Naive thymus-derived CD8-positive, alpha-beta T cell (primary cell): ENCODE results near the gene C11orf97. TPM values are rescaled to one million over a fixed set of nuclear protein-coding genes. Genes with fewer than 3 reads are reported as not detected.
"Not testable (repeated sequence)": the region's sequence is repeated elsewhere in the genome, so short reads cannot be mapped to it uniquely, and the experiment has no call there.

Source experiments
- ATAC-seq, 2 donors: fragments of 150-1000 bp; cut with Tn5 transposase in 1 of 2; sonication (Bioruptor Pico), chemical (Tn5 transposase) in 1 of 2; 1 replicate in 1 of 2; 2 replicates in 1 of 2; pipeline ENCODE4 v1.10.0; 2021; ENCODE audit warnings: mild to moderate bottlenecking in 2 of 2, moderate library complexity in 2 of 2
- POLR2A ChIA-PET: fragments of 350-600 bp; sonication (Branson Sonifier 250); formaldehyde crosslinking; loops from one replicate; lab custom pipeline; 2021; ENCODE audit warnings: antibody characterized with exemption; lab: Charles Lee
- DNase-seq, 10 donors: peaks; one replicate each; pipeline versions ENCODE4 v3.0.0 to v3.0.0-alpha.2; 2020 to 2022
- H3K27ac Mint-ChIP-seq, 10 donors: one replicate each; pipeline ENCODE4 v1.8.0; 2020 to 2022; ENCODE audit warnings: mild to moderate bottlenecking in 10 of 10, mixed read lengths in 10 of 10, moderate library complexity in 4 of 10, inconsistent platforms in 1 of 10
- H3K27me3 Mint-ChIP-seq, 5 donors: one replicate each; pipeline ENCODE4 v1.8.0; 2021 to 2022; ENCODE audit warnings: mixed read lengths in 5 of 5
- H3K36me3 Mint-ChIP-seq, 3 donors: one replicate each; pipeline ENCODE4 v1.8.0; 2020 to 2022; ENCODE audit warnings: mixed read lengths in 3 of 3, mild to moderate bottlenecking in 2 of 3, inconsistent platforms in 1 of 3
- H3K4me1 Mint-ChIP-seq, 4 donors: one replicate each; pipeline ENCODE4 v1.8.0; 2021 to 2022; ENCODE audit warnings: mixed read lengths in 4 of 4
- H3K4me3 Mint-ChIP-seq, 10 donors: one replicate each; pipeline ENCODE4 v1.8.0; 2020 to 2022; ENCODE audit warnings: mild to moderate bottlenecking in 10 of 10, mixed read lengths in 10 of 10, moderate library complexity in 6 of 10, inconsistent platforms in 1 of 10
- H3K9me3 Mint-ChIP-seq, 9 donors: one replicate each; pipeline ENCODE4 v1.8.0; 2020 to 2022; ENCODE audit warnings: mixed read lengths in 9 of 9, mild to moderate bottlenecking in 3 of 9, inconsistent platforms in 1 of 9, moderate library complexity in 1 of 9
- polyA plus RNA-seq, 3 donors: library from polyadenylated mRNA; unstranded; fragments of 300-500 nt; fragmentation: Illumina TruSeq; gene quantifications; one replicate each; pipeline ENCODE4 v1.2.3, GENCODE V29; 2021
- total RNA-seq, 8 experiments: library from RNA in 2 of 8; stranded (reverse) in 2 of 8; gene quantifications; one replicate each; pipeline ENCODE4 v1.2.3 and lab custom pipeline; 2021 to 2026

C11orf97 gene
- total and polyA plus RNA-seq, 5 experiments from 2014 or later: not detected

DNA sequence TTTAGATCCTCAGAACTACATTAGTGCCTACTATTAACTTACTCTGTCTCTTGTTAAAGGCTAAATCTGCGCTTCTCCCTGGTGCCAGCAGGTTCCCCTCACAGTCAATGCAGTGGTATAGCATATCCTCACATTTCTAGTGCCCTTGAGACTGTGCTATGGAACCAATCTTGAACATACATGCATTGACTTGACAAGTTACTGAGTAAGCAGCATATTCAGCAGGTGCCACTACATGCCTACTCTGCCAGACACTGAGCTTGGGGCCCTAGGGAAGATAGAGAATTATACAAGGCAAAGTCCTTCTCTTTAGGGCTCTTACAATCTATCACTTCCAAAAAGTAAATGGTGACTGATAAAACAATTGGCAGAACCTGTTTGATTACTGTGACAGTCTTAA lies 34.6 kb downstream of the C11orf97 start:
- Mint-ChIP-seq H3K27me3 (no peaks in the 10 kb centered on the region), H3K4me3 (peak overlapping the region in 9 of 10 donors; percentile 24 to 94 (median 63)), H3K36me3 (peaks cover 0 to 6% (median 0%) of the 10 kb centered on the region in 3 donors), H3K27ac (peak overlapping the region in 5 of 10 donors; percentile 17 to 58 (median 36)), H3K4me1 (peaks cover 30 to 62% (median 48%) of the 10 kb centered on the region in 4 donors), H3K9me3 (no peaks in the 10 kb centered on the region)
- POLR2A ChIA-PET: no interaction called here
- no peak for ATAC-seq
- no peak for DNase-seq

DNA sequence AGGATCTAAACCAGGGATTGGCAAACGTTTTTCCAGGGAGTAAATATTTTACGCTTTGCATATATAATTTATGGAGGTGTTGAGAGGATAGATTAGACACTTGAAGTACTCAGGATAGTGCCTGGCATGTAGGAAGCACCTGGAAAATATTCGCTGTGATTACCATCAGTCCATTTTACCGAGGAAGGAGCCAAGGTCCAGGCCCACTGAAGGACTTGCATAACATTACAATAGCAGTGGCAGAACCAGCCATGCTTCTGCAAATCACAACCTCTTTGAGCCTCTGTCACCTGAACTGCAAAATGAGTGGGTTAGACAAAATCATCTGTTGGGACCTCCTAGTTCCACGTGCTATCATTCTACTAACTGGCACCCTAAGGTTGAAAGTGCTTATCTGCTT lies 36.9 kb downstream of the C11orf97 start:
- H3K9me3 Mint-ChIP-seq: no peaks in the 10 kb centered on the region
- POLR2A ChIA-PET: no interaction called here
- DNase-seq: no peak
- ATAC-seq: no peak
- no peak overlapping the region for H3K4me3 Mint-ChIP-seq
- H3K27ac Mint-ChIP-seq: peak overlapping the region in 1 of 10 donors; percentile 0
- peaks cover 0 to 4% (median 0%) of the 10 kb centered on the region in 3 donors for H3K36me3 Mint-ChIP-seq
- peaks cover 26 to 50% (median 37%) of the 10 kb centered on the region in 4 donors for H3K4me1 Mint-ChIP-seq
- no peaks in the 10 kb centered on the region for H3K27me3 Mint-ChIP-seq

DNA sequence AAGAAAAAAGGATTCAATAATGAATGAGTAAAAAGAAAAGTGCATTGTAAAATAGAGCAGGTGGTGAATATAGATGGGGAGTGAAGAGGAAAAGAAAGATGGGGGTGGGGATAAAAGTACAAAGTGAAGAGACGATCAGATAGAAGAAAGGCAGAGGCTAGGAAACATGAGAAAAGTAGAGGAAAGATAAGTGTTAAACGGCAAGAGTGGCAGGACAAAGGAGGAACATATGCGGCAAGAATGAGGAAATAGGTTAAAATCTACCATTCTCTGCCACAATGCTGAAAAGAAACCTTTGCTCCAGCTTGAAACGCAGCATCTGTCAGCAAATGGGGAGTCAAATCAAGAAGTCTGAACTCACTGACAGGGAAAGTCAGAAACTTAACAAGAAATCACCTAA lies 38.3 kb downstream of the C11orf97 start:
- no peaks in the 10 kb centered on the region for H3K9me3 Mint-ChIP-seq
- ATAC-seq (no peak), DNase-seq (no peak)
- H3K27ac Mint-ChIP-seq: peak overlapping the region in 2 of 10 donors; percentile 6 to 18
- peaks cover 0 to 4% (median 0%) of the 10 kb centered on the region in 3 donors for H3K36me3 Mint-ChIP-seq
- POLR2A ChIA-PET: no interaction called here
- no peaks in the 10 kb centered on the region for H3K27me3 Mint-ChIP-seq
- H3K4me3 Mint-ChIP-seq: no peak overlapping the region
- H3K4me1 Mint-ChIP-seq: peaks cover 25 to 48% (median 32%) of the 10 kb centered on the region in 4 donors

DNA sequence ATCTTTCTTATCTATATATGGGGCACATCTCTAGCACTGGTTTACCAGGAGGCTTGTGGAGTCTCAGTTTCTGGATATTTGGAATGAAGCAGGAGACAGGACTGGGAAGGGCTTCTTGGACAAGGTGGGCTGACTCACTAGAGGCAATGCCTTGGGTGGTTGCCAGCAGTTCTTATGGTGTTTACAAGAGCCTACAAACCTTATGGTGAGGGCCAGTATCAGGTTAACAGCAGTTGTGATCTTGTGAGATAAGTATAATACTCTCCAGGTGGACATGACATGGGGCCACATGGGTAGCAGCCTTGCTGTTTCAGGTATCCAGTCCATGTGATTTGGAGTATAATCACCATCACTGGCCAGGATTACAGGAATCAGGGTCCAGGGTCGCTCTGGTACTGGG lies 41.7 kb downstream of the C11orf97 start:
- peaks cover 7 to 15% (median 12%) of the 10 kb centered on the region in 4 donors for H3K4me1 Mint-ChIP-seq
- no peak for DNase-seq
- H3K9me3 Mint-ChIP-seq: no peaks in the 10 kb centered on the region
- no peak for ATAC-seq
- POLR2A ChIA-PET: no interaction called here
- no peaks in the 10 kb centered on the region for H3K27me3 Mint-ChIP-seq
- H3K27ac Mint-ChIP-seq: no peak overlapping the region
- no peak overlapping the region for H3K4me3 Mint-ChIP-seq
- peaks cover 0 to 4% (median 0%) of the 10 kb centered on the region in 3 donors for H3K36me3 Mint-ChIP-seq

DNA sequence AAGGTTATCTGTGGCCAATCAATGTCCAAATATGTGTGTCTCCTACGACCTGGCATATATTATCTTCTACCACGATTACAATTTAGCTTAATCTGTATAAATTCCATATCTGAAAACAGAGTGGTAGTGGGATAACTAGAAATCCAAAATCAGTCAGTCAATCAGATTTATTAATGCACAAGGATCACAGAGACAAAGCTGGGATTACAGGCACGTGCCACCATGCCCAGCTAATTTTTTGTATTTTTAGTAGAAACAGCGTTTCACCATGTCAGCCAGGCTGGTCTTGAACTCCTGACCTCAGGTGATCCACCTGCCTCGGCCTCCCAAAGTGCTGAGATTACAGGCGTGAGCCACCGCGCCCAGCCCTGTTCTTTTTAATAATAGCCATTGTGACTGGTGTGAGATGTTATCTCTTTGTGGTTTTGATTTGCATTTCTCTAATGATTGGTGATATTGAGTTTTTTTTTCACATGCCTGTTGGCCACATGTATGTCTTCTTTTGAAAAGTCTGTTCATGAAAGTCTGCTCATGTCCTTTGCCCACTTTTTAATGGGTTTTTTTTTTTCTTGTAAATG lies 43.6 kb downstream of the C11orf97 start:
- H3K27me3 Mint-ChIP-seq, H3K27ac Mint-ChIP-seq, H3K4me3 Mint-ChIP-seq, DNase-seq, H3K4me1 Mint-ChIP-seq, ATAC-seq, H3K36me3 Mint-ChIP-seq, H3K9me3 Mint-ChIP-seq: not testable (repeated sequence)
- POLR2A ChIA-PET: interaction anchor here (0.5 kb wide), 1 partner anchor 70 kb away, joined by 3 read pairs; no protein-coding TSS in a partner anchor

DNA sequence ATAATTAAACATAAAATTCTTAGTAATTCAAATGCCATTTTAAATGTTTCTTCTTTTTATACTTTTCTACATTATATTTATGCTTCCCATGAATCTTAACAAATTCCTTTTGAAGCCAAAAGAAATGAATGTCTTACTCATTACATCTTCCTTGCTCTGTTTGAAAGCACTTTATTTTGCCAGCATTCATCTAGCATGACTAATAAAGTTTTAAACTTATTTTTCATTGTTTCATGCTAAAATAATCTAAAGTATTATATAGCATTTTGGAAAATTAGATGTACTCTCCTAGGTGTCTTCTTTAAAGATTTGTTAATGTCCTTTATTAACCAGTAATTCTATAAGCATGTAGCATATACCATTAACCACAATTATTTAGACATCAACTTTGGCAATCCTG lies 45.2 kb downstream of the C11orf97 start:
- Mint-ChIP-seq H3K4me1 (peaks cover 0 to 4% (median under 1%) of the 10 kb centered on the region in 4 donors), H3K9me3 (no peaks in the 10 kb centered on the region), H3K36me3 (no peaks in the 10 kb centered on the region), H3K27me3 (no peaks in the 10 kb centered on the region), H3K27ac (no peak overlapping the region), H3K4me3 (no peak overlapping the region)
- ATAC-seq (no peak), DNase-seq (no peak)
- POLR2A ChIA-PET: no interaction called here

DNA sequence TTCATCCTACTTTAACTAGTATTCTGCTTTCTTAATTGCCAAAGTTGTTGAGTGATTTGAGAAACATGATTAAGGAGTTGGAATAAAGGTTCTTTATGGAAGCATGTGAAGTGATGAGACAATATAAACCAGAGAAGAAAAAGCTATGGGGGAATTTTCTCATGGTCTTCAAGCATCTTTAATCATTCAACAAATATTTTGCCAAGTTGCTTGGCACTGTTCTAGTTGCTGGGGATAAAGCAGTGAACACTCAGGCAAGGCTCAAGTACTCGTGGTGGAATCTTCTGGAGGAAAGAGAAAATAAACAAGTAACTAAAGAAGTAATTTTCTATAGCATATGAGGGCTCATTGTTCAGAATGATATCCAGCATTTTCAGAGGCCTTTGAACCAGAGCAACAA lies 45.7 kb downstream of the C11orf97 start:
- DNase-seq (no peak), ATAC-seq (no peak)
- POLR2A ChIA-PET: no interaction called here
- Mint-ChIP-seq H3K27me3 (no peaks in the 10 kb centered on the region), H3K4me3 (no peak overlapping the region), H3K4me1 (peaks cover 0 to 4% (median under 1%) of the 10 kb centered on the region in 4 donors), H3K27ac (no peak overlapping the region), H3K9me3 (no peaks in the 10 kb centered on the region), H3K36me3 (no peaks in the 10 kb centered on the region)

DNA sequence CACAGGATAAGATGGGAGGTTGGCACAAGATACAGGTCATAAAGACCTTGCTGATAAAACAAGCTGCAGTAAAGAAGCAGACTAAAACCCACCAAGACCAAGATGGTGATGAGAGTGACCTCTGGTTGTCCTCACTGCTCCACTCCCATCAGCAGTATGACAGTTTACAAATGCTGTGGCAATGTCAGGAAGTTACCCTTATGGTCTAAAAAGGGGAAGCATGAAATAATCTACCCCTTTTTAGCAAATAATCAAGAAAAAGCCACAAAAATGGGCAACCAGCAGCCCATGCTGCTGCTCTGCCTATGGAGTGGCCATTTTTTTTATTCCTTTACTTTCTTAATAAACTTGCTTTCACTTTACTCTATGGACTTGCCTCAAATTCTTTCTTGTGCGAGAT lies 46.2 kb downstream of the C11orf97 start:
- ATAC-seq: no peak
- Mint-ChIP-seq H3K9me3 (no peaks in the 10 kb centered on the region), H3K4me3 (no peak overlapping the region), H3K27me3 (no peaks in the 10 kb centered on the region), H3K36me3 (no peaks in the 10 kb centered on the region), H3K4me1 (peaks cover 0 to 4% (median under 1%) of the 10 kb centered on the region in 4 donors), H3K27ac (no peak overlapping the region)
- POLR2A ChIA-PET: no interaction called here
- no peak for DNase-seq

DNA sequence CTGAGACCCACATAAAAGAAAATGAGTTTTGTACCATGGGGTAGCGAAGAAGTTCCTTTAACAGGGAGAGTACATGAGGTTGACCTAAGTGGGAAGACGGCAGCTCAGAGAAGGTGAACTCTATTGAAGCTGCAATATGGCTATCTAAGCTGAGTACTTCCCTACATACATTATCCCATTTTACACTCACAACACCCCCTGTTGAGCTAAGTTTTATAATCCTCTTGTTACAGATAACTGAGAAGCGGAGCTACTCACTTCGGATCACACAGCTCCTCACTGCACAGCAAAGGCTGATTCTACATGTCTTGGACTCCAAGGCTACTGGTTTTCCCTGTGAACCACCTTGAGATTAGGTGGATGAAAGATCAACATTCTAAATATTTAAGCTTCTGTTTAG lies 46.7 kb downstream of the C11orf97 start:
- POLR2A ChIA-PET: no interaction called here
- no peaks in the 10 kb centered on the region for H3K27me3 Mint-ChIP-seq
- no peaks in the 10 kb centered on the region for H3K9me3 Mint-ChIP-seq
- DNase-seq (no peak), ATAC-seq (no peak)
- H3K27ac Mint-ChIP-seq: no peak overlapping the region
- no peaks in the 10 kb centered on the region for H3K36me3 Mint-ChIP-seq
- no peak overlapping the region for H3K4me3 Mint-ChIP-seq
- peaks cover 0 to 4% (median under 1%) of the 10 kb centered on the region in 4 donors for H3K4me1 Mint-ChIP-seq

DNA sequence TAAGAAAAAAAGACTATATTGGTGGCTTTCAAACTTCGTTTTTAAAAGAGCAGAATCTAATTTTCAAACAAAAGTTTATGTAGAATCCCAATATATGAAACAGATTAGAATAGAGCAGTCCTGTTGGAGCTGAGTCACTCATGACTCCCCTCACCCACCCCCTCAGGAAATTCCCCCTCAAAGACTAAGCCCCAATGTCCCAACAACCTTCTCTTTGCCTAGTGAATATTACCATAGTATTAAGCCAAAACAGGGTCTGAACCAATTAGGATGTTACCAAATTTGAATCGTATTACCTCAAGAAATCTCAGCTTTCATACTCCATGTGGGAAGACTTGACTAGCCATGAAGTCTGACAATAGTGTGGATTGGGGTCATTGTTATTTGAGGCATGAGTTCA lies 47.1 kb downstream of the C11orf97 start:
- Mint-ChIP-seq H3K4me3 (no peak overlapping the region), H3K4me1 (peaks cover 0 to 4% (median under 1%) of the 10 kb centered on the region in 4 donors), H3K36me3 (no peaks in the 10 kb centered on the region), H3K27ac (no peak overlapping the region), H3K27me3 (no peaks in the 10 kb centered on the region), H3K9me3 (no peaks in the 10 kb centered on the region)
- POLR2A ChIA-PET: no interaction called here
- DNase-seq (no peak), ATAC-seq (no peak)

DNA sequence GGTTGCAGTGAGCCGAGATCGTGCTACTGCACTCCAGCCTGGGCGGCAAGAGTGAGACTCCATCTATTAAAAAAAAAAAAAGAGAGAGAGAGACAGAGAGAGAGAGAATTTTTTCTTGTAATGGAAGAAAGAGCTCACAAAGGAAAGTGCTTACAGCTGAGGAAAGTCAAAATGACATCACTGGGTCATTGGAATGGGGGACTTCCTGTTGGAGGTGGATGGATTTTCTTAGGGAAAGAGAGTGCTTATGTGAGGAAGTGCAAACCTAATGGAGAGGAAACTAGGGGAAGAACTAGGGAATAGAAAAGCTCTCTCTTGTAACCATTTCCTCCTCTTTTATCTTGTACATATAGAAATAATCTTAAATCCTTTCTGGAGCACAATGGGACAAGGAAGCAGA lies 48.6 kb downstream of the C11orf97 start:
- Mint-ChIP-seq H3K27me3 (no peaks in the 10 kb centered on the region), H3K27ac (no peak overlapping the region), H3K9me3 (no peaks in the 10 kb centered on the region), H3K4me1 (peaks cover 0 to 1% (median under 1%) of the 10 kb centered on the region in 4 donors), H3K4me3 (no peak overlapping the region), H3K36me3 (no peaks in the 10 kb centered on the region)
- POLR2A ChIA-PET: no interaction called here
- DNase-seq: no peak
- ATAC-seq: no peak

DNA sequence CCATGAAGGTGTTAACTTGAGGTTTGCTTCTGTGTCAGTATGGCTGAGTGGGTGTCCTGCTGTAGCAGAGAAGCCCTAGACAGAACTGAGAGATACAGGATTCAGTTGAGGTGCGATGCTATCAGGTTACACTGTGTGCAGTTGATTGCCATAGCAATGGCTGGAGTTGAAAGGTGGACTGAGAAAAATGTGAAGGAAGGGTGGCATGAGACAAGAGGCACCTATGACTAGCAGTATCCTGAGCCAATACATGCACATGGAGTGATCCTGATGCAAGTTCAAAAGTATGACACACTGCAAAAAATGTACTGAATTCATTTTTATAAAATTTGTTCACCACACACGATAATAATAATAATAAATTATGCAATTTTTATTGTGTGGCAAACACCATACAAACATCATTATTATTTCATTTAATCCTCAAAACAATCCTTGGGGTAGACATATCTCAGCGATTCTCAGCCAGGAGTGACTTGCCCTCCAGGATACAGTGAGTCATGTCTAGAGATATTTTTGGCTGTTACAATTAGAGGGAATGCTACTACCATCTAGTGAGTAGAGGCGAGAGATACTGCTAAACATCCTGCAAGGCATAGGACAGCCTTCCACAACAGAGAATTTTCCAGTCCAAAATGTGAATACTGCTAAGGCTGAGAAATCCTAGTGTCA lies 51.1 kb downstream of the C11orf97 start:
- peaks cover 0 to 1% (median under 1%) of the 10 kb centered on the region in 4 donors for H3K4me1 Mint-ChIP-seq
- POLR2A ChIA-PET: no interaction called here
- H3K4me3 Mint-ChIP-seq: no peak overlapping the region
- H3K9me3 Mint-ChIP-seq: no peaks in the 10 kb centered on the region
- H3K36me3 Mint-ChIP-seq: no peaks in the 10 kb centered on the region
- peak overlapping the region in 1 of 10 donors; percentile 75 for H3K27ac Mint-ChIP-seq
- DNase-seq (no peak), ATAC-seq (no peak)
- H3K27me3 Mint-ChIP-seq: no peaks in the 10 kb centered on the region

DNA sequence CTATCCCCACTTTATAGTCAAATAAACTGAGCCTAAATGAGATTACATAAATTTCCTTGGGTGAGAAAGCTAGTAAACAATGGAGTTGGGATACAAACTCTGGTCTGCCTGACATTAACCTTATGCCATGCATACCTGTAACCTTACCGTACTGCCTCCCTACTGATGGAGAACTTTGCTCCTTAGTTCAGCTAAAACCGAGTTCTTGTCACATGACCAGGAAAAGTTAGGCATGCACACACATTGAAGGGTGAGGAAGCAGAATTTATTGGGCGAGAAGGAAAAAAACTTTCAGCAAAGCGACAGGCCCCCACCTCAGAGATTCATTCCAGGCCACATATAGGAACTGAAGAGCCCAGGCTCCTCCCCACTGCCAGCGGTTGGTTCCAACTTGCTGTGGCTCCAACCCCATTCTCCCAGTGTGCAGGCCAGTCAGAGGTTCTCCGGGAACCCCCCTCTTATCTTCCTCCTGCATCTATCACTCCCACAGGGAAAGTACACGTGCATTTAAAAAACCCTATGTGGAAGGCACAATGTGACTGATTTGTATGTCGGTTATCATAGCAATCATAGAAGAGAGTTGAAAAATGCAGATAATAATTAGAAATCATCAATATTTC lies 51.7 kb downstream of the C11orf97 start:
- H3K36me3 Mint-ChIP-seq: no peaks in the 10 kb centered on the region
- ATAC-seq (no peak), DNase-seq (no peak)
- H3K9me3 Mint-ChIP-seq: no peaks in the 10 kb centered on the region
- peaks cover 0 to 1% (median under 1%) of the 10 kb centered on the region in 4 donors for H3K4me1 Mint-ChIP-seq
- no peak overlapping the region for H3K4me3 Mint-ChIP-seq
- H3K27me3 Mint-ChIP-seq: no peaks in the 10 kb centered on the region
- POLR2A ChIA-PET: no interaction called here
- no peak overlapping the region for H3K27ac Mint-ChIP-seq
